Neuronal stem cell (in vitro differentiated cells): ENCODE measurements around the gene CAPZB.

Source experiments
- DNase-seq: peaks from one replicate; pipeline ENCODE4 v3.0.0-alpha.2; 2013; ENCODE audit warnings: low spot score
- H2AFZ ChIP-seq: one replicate; pipeline ENCODE4 v1.6.1; 2013; ENCODE audit warnings: mild to moderate bottlenecking, low read length, inconsistent platforms
- H2AK5ac ChIP-seq: 2 replicates; pipeline ENCODE4 v1.6.1; 2013; ENCODE audit warnings: low read depth, mild to moderate bottlenecking, inconsistent platforms, low read length, moderate library complexity, mixed read lengths
- H2BK120ac ChIP-seq: 2 replicates; pipeline ENCODE4 v1.6.1; 2013; ENCODE audit warnings: low read depth, mild to moderate bottlenecking, inconsistent platforms, low read length, moderate library complexity, mixed read lengths
- H2BK12ac ChIP-seq: one replicate; pipeline ENCODE4 v1.6.1; 2013; ENCODE audit warnings: low read length, inconsistent platforms
- H2BK15ac ChIP-seq: 2 replicates; pipeline ENCODE4 v1.6.1; 2013; ENCODE audit warnings: mild to moderate bottlenecking, low read length, inconsistent platforms, mixed read lengths
- H2BK5ac ChIP-seq: one replicate; pipeline ENCODE4 v1.6.1; 2013; ENCODE audit warnings: inconsistent platforms, mild to moderate bottlenecking, low read length, moderate library complexity
- H3K14ac ChIP-seq: one replicate; pipeline ENCODE4 v1.6.1; 2013; ENCODE audit warnings: low read length, inconsistent platforms
- H3K18ac ChIP-seq: 2 replicates; pipeline ENCODE4 v1.6.1; 2013; ENCODE audit warnings: low read length, inconsistent platforms
- H3K23ac ChIP-seq: 2 replicates; pipeline ENCODE4 v1.6.1; 2013; ENCODE audit warnings: low read depth, mild to moderate bottlenecking, mixed read lengths, low read length, inconsistent platforms; ENCODE audit not compliant: poor library complexity
- H3K27ac ChIP-seq: replicated peaks from 3 replicates; pipeline ENCODE4 v1.5.1; 2013; ENCODE audit warnings: low read length, inconsistent platforms
- H3K27me3 ChIP-seq, 3 experiments: 2 replicates each; pipeline ENCODE4 v1.6.1; 2013; ENCODE audit warnings: low read length in 3 of 3, mild to moderate bottlenecking in 2 of 3, inconsistent platforms in 1 of 3, low read depth in 1 of 3, mixed read lengths in 1 of 3, moderate library complexity in 1 of 3; ENCODE audit not compliant: control insufficient read depth in 3 of 3, insufficient read depth in 3 of 3
- H3K36me3 ChIP-seq, 2 donors: replicated peaks in 1 of 2; 2 replicates each; pipeline ENCODE4 v1.6.1; 2013; ENCODE audit warnings: low read length in 2 of 2; ENCODE audit not compliant: control insufficient read depth in 2 of 2, insufficient read depth in 2 of 2
- H3K4ac ChIP-seq: 2 replicates; pipeline ENCODE4 v1.6.1; 2013; ENCODE audit warnings: inconsistent platforms, mild to moderate bottlenecking, low read length, moderate library complexity
- H3K4me1 ChIP-seq, 2 donors: 1 replicate in 1 of 2; 2 replicates in 1 of 2; pipeline ENCODE4 v1.6.1; 2013; ENCODE audit warnings: low read length in 2 of 2, low read depth in 1 of 2; ENCODE audit not compliant: control insufficient read depth in 2 of 2, insufficient read depth in 1 of 2
- H3K4me2 ChIP-seq: one replicate; pipeline ENCODE4 v1.6.1; 2013; ENCODE audit warnings: mild to moderate bottlenecking, low read length, inconsistent platforms; ENCODE audit not compliant: insufficient read depth, poor library complexity, severe bottlenecking
- H3K4me3 ChIP-seq, 2 donors: 2 replicates each; pipeline ENCODE4 v1.5.1; 2013; ENCODE audit warnings: low read length in 2 of 2, mild to moderate bottlenecking in 2 of 2, inconsistent platforms in 1 of 2, moderate library complexity in 1 of 2
- H3K79me1 ChIP-seq: one replicate; pipeline ENCODE4 v1.6.1; 2013; ENCODE audit warnings: low read depth, mild to moderate bottlenecking, inconsistent platforms, low read length, moderate library complexity
- H3K9ac ChIP-seq: one replicate; pipeline ENCODE4 v1.6.1; 2013; ENCODE audit warnings: mild to moderate bottlenecking, low read depth, low read length, inconsistent platforms; ENCODE audit not compliant: poor library complexity
- H3K9me3 ChIP-seq, 2 donors: replicated peaks in 1 of 2; 2 replicates each; pipeline versions ENCODE3 to v1.6.1; 2013; ENCODE audit warnings: low read length in 2 of 2, mild to moderate bottlenecking in 2 of 2, inconsistent platforms in 1 of 2, low read depth in 1 of 2, mixed read lengths in 1 of 2, moderate library complexity in 1 of 2; ENCODE audit not compliant: control insufficient read depth in 2 of 2, insufficient read depth in 1 of 2
- H4K8ac ChIP-seq: one replicate; pipeline ENCODE4 v1.6.1; 2013; ENCODE audit warnings: low read depth, mild to moderate bottlenecking, inconsistent platforms, low read length, moderate library complexity
- H4K91ac ChIP-seq: one replicate; pipeline ENCODE4 v1.6.1; 2013; ENCODE audit warnings: low read length, low read depth, mild to moderate bottlenecking, inconsistent platforms; ENCODE audit not compliant: poor library complexity
- WGBS, 2 donors: extraction: QIAGEN DNeasy Blood & Tissue Kit; methylation state at CpG; one replicate each; pipeline ENCODE4 v1.1.7; 2013; ENCODE audit warnings: missing lambda C conversion rate in 2 of 2, mixed read lengths in 1 of 2; ENCODE audit not compliant: insufficient read length in 2 of 2, insufficient replicate concordance in 1 of 2; ENCODE audit errors: extremely low coverage in 2 of 2; 5-methylcytosine and 5-hydroxymethylcytosine counted together

Gene CAPZB

GRCh38 chr1:19315378-19316198 is 169.8 kb downstream of the CAPZB start:
- Histone ChIP-seq H2AFZ (no peak overlapping the region), H4K91ac (no peak overlapping the region), H3K4me1 (peaks cover 6 to 11% of the 10 kb centered on the region in 2 donors), H3K27me3 (no peaks in the 10 kb centered on the region), H3K27ac (no peak overlapping the region), H2BK120ac (no peak overlapping the region), H3K4ac (no peak overlapping the region), H2BK12ac (no peak overlapping the region), H3K9me3 (no peaks in the 10 kb centered on the region), H3K4me3 (no peak overlapping the region), H3K18ac (no peak overlapping the region), H3K23ac (peak overlapping the region; percentile 29), H3K79me1 (peaks cover 13% of the 10 kb centered on the region), H3K9ac (no peak overlapping the region), H2BK5ac (no peak overlapping the region), H3K4me2 (no peak overlapping the region), H3K36me3 (peaks cover 9 to 54% of the 10 kb centered on the region in 2 donors), H2BK15ac (no peak overlapping the region), H3K14ac (no peak overlapping the region), H4K8ac (no peak overlapping the region), H2AK5ac (no peak overlapping the region)
- DNase-seq: no peak
- no CpG with 5 or more reads among the region's 17 CpGs for WGBS, 2 donors

GRCh38 chr1:19313961-19314882 is 171.1 kb downstream of the CAPZB start:
- Histone ChIP-seq H2AFZ (no peak overlapping the region), H3K4ac (no peak overlapping the region), H3K36me3 (peaks cover 9 to 53% of the 10 kb centered on the region in 2 donors), H2AK5ac (no peak overlapping the region), H3K23ac (no peak overlapping the region), H3K27ac (no peak overlapping the region), H3K4me2 (no peak overlapping the region), H3K79me1 (peaks cover 13% of the 10 kb centered on the region), H3K9ac (no peak overlapping the region), H4K91ac (no peak overlapping the region), H2BK12ac (no peak overlapping the region), H3K14ac (no peak overlapping the region), H3K4me1 (peaks cover 6 to 12% of the 10 kb centered on the region in 2 donors), H2BK15ac (no peak overlapping the region), H3K4me3 (no peak overlapping the region), H2BK120ac (no peak overlapping the region), H3K9me3 (no peaks in the 10 kb centered on the region), H2BK5ac (no peak overlapping the region), H3K27me3 (no peaks in the 10 kb centered on the region), H3K18ac (no peak overlapping the region), H4K8ac (no peak overlapping the region)
- no peak for DNase-seq
- no CpG with 5 or more reads among the region's 10 CpGs for WGBS, 2 donors

- no peak overlapping the region for H2BK15ac ChIP-seq
- no peak overlapping the region for H4K8ac ChIP-seq
- peaks cover 6 to 12% of the 10 kb centered on the region in 2 donors for H3K4me1 ChIP-seq
- H3K27me3 ChIP-seq: no peaks in the 10 kb centered on the region
- no peak overlapping the region for H3K23ac ChIP-seq
- H3K79me1 ChIP-seq: peaks cover 13% of the 10 kb centered on the region
- no peak overlapping the region for H2BK12ac ChIP-seq
- H3K27ac ChIP-seq: no peak overlapping the region
- H3K36me3 ChIP-seq: peaks cover 12 to 53% of the 10 kb centered on the region in 2 donors
- H2AK5ac ChIP-seq: no peak overlapping the region
- no peak overlapping the region for H3K4me2 ChIP-seq
- H3K9ac ChIP-seq: no peak overlapping the region
- no peak overlapping the region for H2BK5ac ChIP-seq
- no peak overlapping the region for H2BK120ac ChIP-seq
- no peak overlapping the region for H2AFZ ChIP-seq
- H3K4me3 ChIP-seq: peak overlapping the region in 1 of 2 donors; percentile 91
- WGBS, 2 donors: no CpG with 5 or more reads among the region's 4 CpGs
- no peaks in the 10 kb centered on the region for H3K9me3 ChIP-seq
- no peak overlapping the region for H3K4ac ChIP-seq
- H3K18ac ChIP-seq: no peak overlapping the region
- DNase-seq: no peak
- H4K91ac ChIP-seq: no peak overlapping the region
- H3K14ac ChIP-seq: no peak overlapping the region
Measured at GRCh38 chr1:19313636-19313959, 171.7 kb downstream of the CAPZB start.
